GM21576 (cell line): ENCODE results near the gene PTGR1.
"Not testable (repeated sequence)": the region's sequence is repeated elsewhere in the genome, so short reads cannot be mapped to it uniquely, and the experiment has no call there.

Experiments
- ATAC-seq: cut with Tn5 transposase; IDR thresholded peaks from one replicate; pipeline ENCODE4 v1.9.1; 2021; ENCODE audit warnings: mild to moderate bottlenecking, moderate library complexity; ENCODE audit not compliant: unreplicated experiment

PTGR1 gene

DNA sequence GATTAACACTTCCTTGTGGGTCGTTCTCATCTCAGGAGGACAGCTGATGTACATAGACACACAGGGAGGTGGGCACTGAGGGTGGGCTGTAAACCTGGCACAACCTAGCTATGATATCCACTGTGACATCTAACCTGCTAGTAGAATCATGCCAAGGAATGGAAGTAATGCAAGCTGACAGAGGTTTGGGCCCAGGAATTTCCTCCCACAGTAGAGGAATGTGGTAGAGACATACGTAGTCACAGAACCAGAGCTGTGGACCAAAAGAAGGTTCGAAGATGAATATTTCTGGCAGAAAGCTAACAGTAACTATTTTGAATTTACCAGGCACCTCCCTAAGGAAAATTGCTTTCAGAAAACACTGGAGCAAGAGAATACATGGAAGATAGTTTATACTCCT lies 16.5 kb upstream of the PTGR1 start:
- no peak for ATAC-seq

DNA sequence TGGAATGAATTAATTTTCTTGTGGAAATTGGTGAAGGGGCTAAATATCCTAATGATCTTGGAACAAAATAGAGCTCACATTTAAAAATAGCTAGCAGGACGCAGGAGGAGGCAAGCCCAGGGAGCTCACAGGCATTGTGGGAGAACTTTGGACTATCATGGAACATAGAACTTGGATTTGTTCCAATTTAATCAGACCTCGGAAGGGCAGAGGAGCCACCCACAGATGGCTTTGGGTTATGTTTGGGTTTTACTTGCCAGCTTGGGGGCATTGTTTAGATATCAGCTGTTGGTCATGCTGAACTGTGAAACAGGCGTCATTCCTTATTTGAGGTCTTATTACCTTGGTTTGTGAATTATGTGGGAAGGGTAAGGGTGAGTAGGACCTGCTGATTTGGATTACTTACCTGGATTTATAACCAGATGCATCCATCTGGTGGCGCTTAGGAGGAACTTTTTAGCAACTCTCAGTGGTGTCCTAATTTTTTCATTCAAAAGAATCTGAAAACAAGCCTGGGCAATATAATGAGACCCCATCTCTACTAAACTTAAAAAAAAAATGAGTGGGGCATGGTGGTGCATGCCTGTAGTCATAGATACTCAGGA lies 14.1 kb upstream of the PTGR1 start:
- ATAC-seq: no peak

DNA sequence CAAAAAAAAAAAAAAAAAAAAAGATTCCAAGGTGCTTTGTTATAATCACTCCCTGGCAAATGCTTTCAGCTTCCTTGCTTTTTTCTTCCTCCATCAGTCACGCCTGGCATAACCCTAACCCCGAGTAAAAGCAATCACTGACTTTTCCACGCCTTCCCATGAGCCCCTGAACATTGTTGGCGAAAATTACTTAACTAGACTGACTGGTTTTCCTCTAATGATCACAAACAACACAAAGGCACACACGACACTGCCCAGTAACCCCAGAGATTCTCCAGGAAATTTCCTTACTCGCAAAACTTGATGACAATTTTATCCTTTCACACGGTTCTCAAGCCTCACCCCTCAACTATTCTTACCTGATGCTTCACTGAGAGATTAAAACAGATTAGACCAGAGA lies 11.4 kb upstream of the PTGR1 start:
- ATAC-seq: no peak

DNA sequence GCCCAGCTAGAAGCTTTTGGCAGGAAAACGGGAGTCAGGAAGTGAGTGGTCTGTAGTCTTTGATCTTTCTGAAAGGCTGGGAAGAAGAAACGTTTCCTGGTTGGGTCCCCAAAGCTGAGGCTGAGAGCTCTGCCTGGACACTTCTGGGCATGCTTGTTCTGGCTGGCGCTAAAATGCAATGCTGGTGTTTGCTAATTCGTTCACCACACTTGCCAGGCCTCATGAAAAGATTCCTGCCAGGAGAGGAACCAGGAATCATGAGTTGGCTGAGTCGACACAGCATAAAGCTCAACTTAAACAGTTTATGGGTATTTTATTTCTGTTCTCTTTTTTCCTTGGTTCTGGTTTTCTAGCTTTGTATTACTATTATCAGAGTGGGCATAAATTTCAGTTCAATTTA lies 10.7 kb upstream of the PTGR1 start:
- no peak for ATAC-seq

DNA sequence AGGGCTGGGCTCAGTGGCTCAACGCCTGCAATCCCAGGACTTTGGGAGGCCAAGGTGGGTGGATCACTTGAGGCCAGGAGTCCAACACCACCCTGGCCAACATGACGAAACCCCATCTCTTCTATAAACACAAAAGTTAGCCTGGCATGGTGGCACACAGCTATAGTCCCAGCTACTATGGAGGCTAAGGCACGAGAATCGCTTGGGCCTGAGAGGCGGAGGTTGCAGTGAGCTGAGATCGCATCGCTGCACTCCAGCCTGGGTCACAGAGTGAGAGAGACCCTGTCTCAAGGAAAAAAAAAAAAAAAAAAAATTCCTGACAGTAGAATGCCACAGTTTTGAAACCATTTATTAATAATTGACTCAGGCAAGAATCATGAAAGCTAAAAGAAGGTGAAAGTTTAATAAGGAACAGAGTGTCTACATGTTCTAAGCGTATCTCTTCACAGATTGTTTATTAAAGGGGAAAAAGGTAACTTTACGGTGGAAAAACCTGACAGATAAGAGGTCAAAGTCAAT lies 5.7 kb upstream of the PTGR1 start:
- no peak for ATAC-seq

DNA sequence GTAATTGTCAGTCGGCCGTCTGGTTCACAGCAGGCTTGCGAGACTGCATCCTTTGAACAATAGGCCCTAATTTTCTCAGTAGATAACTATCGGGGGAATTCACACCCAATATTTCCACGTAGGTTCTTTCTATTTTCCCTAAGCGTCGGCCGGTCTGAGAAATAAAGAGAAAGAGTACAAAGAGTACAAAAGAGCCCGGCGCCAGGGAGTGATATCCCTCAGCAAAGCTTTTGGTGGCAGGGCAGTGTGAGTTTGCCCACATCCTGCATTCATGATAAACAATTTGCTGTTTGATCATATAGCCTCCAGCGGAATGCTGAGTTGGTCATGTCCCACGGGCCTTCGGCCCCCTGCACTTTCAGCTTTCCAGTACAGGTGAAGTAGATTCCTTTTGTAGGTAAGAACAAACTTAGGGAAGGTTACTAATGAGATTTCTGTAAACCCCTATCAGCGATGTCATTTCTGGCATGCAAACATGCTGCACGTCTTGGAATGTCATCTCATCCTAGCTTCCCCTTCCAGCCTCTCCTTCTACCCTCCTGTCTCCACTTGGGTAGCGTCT lies 4.7 kb upstream of the PTGR1 start:
- no peak for ATAC-seq

DNA sequence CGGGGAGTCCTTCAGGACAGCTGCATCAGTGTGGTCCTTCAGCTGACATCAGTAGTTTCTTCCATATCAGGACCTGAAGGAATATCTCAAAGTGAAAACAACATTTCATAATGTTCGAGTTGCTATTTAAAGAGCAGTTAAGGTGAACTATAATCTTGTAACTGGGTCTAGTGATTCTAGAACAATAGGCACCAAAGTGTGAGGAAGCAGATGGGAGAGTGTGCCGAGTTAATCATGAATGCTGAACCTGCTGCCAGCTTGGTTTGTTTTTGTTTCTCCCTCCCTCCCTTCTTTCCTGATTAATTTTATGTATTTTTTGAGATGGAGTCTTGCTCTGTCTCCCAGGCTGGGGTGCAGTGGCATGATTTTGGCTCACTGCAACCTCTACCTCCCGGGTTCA lies 3.6 kb upstream of the PTGR1 start:
- ATAC-seq: no peak

DNA sequence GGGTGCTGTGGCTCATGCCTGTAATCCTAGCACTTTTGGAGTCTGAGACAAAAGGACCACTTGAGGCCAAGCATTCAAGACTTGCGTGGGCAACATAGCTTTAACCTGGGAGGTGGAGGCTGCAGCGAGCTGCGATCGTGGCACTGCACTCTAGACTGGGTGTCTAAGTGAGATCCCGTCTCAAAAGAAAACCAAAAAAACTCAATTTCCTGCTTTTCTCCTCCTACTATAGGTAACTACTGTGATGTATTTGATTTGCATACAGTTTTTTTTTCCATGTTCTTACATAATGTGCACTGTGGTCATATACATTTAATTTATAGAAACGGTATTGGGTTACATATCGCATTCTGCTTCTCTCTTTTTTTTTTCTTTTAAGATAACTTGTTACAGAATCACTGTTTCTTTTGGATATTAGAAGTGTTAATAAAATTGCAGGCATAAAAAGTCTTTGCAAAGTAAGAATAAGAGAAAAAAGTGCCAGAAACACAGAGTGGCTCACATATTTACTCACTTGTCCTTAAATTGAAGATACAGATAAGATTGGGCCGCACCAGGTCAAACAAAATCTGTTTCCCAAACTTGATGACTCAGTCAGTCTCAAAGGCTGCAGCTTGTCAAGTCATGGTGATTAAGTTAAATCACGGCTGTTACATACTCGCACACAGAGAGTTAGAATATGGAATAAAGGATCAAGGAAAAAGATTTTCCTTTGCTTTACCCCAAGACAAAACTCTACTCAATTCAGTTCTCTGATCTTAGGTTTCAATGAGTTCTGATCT lies 2.0 kb upstream of the PTGR1 start:
- ATAC-seq: no peak

DNA sequence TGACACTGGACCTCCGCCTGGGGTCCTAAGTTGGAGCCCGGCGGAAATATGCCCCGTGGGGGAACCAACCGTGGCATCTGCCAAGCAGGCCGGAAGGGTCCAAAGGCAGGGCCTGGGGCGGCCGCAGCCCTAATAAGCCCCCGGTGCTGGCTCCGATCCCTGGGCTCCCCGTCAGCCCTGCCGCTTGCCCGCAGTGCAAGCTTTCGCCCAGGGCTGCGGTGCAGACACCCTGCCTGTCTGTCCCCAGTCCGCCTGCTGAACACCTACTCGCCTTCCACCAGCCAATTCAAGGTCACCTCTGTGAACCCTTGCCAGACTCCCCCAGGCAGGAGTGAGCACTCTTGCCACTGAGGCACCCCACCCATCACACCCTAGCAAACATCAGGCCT lies 502 bp upstream of the PTGR1 start:
- no peak for ATAC-seq

DNA sequence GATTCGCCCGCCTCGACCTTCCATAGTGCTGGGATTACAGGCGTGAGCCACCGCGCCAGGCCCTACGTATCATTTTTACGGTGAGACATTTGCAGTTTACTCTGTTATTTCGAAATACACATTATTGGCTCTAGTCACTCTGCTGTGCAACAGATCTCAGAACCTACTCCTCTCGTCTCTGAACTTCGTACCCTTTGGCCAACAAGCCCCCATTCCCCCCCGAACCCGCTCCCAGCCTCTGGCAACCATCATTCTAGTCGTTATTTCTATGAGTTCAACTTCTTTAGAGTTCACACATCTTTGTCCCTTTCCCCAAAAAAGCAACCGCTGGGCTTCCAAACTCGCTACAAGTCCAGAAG lies 735 bp downstream of the PTGR1 start:
- ATAC-seq: no peak

DNA sequence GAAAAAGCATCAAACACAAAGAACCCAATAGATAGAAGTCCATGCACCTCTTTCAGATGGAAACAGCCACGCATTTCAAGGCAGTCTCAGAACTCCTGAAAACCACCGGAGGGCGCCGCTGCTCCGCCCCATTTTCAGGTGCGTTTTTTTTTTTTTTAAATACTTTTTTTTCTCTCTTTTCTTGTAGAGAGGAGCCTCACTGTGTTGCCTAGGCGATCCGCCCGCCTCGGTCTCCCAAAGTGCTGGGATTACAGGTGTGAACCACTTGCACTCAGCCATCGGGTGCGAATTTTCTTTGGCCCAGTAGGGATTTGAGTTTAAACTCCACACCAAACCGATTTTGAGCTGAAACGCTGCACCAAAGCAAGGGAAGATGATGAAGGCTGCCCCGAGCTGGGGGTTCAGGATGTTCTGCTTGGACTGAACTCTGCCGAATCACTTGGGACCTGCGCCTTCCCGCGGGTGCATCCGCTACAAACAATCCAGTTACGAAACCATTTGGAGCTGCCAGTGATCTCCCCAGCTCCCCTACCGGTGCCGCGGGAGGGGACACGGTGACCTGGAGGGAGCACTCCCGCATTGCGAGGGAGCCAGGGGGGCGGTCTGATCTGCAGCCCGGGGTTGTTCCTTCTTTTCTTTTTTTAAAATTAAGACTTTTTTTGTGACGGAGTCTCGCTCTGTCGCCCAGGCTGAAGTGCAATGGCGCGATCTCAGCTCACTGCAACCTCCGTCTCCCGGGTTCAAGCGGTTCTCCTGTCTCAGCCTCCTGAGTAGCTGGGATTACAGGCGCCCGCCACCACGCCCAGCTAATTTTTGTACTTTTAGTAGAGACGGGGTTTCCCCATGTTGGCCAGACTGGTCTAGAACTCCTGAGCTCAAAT lies 1.4 kb downstream of the PTGR1 start:
- ATAC-seq: peak; percentile 50

DNA sequence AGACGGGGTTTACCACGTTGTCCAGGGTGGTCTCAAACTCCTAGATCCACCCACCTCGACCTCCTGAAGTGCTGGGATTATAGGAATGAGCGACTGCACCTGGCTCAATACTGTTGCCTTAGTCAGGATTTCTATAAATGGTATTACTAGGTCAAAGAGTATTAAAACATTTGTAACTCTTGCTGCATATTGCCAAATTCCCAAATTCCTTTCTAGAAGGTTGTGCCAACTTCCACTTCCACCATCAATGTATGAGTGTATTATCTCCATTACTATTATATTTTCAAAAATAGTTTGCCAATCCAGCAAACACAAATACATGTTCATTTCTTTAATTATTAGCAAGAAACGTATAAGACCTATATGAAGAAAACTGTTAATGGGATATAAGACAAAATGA lies 10.6 kb downstream of the PTGR1 start:
- no peak for ATAC-seq

DNA sequence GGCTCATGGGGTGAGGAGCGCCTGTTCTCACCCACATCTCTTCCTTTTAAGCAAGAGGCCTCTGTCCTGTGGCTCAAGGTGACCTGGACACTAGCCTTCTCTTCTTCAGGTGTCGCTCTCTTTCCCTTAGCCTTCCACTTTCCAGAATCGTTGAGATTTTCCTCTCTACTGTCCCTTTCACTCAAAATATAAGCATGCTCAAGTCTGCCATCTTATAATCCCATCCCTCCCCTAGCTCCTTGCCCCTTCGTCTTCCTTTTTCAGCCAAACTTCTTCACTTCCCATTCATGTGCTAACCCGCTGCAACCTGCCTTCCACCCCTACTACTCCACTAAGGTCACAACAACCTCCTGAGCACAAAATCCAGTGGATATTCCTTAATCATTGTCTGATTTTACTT lies 13.1 kb downstream of the PTGR1 start:
- ATAC-seq: no peak

DNA sequence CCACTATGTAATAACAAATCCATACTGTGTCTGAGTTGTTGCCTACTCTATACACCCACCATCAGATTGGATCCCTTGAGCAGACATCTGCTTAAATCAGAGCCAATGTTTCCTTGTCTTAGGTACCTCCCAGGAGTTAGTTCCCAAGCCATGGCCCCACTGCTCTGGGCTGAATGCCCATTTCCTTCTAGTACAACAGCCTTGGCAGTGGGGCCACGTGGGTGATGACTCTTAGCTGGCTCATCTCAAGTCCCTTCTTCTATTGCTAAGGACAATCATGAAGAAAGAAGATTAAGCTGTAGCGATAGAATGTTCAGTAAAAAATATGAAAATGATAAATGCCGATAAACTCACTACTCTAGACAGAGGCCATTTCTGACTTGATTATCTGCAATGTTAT lies 16.6 kb downstream of the PTGR1 start:
- ATAC-seq: no peak

DNA sequence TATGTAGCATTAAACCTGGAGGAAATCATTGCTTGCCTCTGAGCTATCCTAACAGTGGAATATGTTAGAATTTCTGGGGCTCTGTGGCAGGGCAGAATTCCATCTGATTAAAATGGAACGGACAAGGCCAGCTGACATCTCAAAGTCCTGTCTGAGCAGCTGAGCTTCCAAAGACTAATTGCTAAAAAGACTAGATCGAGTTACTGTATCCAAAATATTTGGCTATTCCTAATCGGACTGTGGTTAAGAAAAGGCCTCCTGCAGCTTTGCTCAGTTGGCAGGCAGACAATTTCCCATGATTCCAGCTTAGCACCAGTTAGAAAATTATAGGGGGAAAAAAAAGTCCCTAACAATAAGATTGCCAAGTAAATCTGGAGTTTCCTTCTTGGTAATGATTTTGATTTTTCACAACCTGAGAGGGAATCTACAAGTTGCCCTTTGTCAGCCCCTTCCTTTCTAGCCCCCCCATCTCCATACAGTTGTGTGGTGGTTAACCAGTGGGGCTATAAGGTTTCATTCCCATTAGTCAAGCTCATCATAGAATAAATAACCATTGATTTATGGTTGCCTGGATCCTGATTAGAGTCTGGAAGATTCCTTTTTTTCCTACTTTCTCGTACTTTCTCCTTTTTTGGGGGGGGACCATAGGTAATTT lies 26.4 kb downstream of the PTGR1 start:
- ATAC-seq: no peak

DNA sequence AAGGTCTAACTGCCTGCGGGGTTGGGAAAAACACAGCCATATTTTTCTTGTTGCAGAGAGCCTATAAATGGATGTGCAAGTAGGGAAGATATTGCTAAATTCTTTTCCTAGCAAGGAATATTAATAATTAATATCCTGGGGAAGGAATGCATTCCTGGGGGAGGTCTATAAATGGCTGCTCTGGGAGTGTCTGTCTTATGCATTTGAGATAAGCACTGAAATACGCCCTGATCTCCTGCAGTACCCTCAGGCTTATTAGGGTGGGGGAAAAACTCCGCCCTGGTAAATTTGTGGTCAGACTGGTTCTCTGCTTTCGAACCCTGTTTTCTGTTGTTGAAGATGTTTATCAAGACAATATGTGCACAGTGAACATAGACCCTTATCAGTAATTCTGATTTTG lies 31.3 kb downstream of the PTGR1 start:
- not testable (repeated sequence) for ATAC-seq

DNA sequence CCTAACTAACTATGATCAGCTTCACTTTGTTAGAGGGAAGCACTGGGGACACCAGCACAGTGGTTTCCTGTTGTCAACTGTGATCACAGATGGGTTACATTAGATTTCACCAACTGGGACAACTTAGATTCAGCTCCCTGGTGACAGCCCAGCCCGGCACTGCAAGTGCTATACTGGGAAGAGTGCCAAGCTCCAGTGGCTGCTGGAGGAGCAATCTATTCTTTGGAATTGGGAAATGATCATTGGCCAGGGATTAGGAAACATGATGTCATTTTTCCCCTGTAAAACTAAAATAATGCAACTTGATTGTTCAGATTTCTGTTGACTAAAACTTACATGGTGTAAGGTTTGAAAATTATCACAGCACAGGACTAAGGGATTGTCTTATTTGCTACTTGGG lies 33.2 kb downstream of the PTGR1 start:
- ATAC-seq: no peak

DNA sequence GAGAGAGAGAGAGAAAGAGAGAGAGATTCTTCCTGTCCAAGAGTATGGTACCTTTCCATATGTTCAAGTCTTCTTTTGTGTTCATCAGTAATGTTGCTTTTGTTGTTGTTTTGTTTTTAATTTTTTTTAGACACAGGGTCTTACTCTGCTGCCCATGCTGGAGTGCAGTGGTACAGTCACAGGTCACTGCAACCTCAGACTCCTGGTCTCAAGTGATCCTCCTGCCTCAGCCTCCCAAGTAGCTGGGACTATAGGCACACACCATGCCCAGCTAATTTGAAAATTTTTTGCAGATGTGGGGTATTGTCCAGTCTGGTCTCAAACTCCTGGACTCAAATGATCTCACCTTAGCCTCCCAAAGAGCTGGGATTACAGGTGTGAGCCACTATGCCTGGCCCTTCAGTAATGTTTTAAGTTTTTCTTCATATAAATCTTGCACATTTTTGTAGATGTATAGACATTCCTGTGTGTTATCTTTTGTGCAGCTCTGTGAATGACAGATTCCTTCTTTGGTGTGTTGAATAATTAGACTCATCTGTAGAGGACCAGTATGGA lies 38.2 kb downstream of the PTGR1 start:
- no peak for ATAC-seq

DNA sequence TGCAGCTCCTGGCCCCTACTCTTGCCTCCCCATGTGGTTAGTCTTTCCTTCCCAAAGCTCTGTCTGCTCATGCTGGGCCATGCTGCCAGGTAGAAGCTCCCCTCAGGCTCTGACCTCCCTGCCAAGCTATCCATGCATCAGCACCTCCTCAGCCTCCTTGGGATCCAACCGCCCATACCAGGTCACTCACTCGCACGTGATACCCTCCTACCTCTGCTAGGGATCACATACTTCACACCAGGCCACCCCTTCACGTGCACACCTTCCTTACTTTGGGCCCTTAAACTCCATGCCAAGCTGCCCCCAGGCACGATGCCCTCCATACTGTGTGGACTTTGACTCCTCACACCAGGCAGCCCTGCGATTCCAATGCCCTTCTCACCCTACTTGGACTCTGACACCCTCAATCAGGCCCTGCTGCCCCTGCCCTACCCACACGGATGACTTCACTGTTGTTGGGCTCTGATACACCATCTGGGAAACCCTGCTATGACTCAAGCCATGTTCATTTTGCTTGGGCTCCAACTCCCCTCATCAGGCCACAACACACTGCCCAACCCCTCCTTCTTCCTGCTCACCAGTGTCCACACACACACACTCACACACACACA lies 40.3 kb downstream of the PTGR1 start:
- ATAC-seq: no peak

DNA sequence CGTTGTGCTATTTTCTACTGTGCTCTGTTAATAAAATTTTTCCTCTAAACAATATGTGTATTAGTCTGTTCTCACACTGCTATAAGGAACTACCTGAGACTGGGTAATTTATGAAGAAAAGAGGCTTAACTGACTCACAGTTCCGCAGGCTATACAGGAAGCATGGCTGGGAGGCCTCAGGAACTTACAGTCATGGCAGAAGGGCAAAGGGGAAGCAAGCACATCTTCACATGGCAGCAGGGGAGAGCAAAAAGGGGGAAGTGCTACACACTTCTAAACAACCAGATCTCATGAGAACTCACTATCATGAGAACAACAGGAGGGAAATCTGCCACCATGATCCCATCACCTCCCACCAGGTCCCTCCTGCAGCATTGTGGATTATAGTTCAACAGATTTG lies 44.0 kb downstream of the PTGR1 start:
- not testable (repeated sequence) for ATAC-seq
